K562 (cell line): ENCODE data around the gene DAP. TPM values are rescaled to one million over a fixed set of nuclear protein-coding genes. Genes with fewer than 3 reads are reported as not detected.

Source experiments
- AFF1 ChIP-seq, 2 experiments: fragments of 450-650 bp; IDR thresholded peaks; 2 replicates each; pipeline ENCODE4 v1.6.1; 2018; ENCODE audit warnings: mild to moderate bottlenecking in 2 of 2, low read depth in 1 of 2; ENCODE audit not compliant: partially characterized antibody in 2 of 2
- BCLAF1 ChIP-seq, 2 experiments: fragments of 450-650 bp in 1 of 2; IDR thresholded peaks; 2 replicates each; pipeline ENCODE4 v1.6.1; 2011 to 2017; ENCODE audit warnings: low read depth in 2 of 2, antibody characterized with exemption in 1 of 2, borderline replicate concordance in 1 of 2, low read length in 1 of 2, mild to moderate bottlenecking in 1 of 2, mixed read lengths in 1 of 2; ENCODE audit not compliant: control insufficient read depth in 1 of 2
- CC2D1A ChIP-seq: fragments of 450-650 bp; IDR thresholded peaks from 2 replicates; pipeline ENCODE4 v1.6.1; 2017; ENCODE audit warnings: mild to moderate bottlenecking
- HDAC1 ChIP-seq, 2 experiments: fragments of 450-650 bp; IDR thresholded peaks; 2 replicates each; pipeline ENCODE4 v1.6.1; 2016 to 2017; ENCODE audit warnings: inconsistent platforms in 1 of 2, mild to moderate bottlenecking in 1 of 2, moderate library complexity in 1 of 2
- HDAC2 ChIP-seq: fragments of 450-650 bp; IDR thresholded peaks from 2 replicates; pipeline ENCODE4 v1.6.1; 2016; ENCODE audit warnings: mild to moderate bottlenecking
- MCM3 ChIP-seq: fragments of 450-650 bp; IDR thresholded peaks from 2 replicates; pipeline ENCODE4 v1.6.1; 2016
- PCBP2 ChIP-seq: fragments of 200-400 bp; formaldehyde crosslinking; IDR thresholded peaks from 2 replicates; pipeline ENCODE4 v1.6.1; 2018; ENCODE audit warnings: low read length, low read depth, mild to moderate bottlenecking, moderate library complexity; ENCODE audit not compliant: poor library complexity, severe bottlenecking
- SUPT5H ChIP-seq: fragments of 450-650 bp; IDR thresholded peaks from 2 replicates; pipeline ENCODE4 v1.6.1; 2016
- ZNF318 ChIP-seq, 2 experiments: fragments of 450-650 bp; IDR thresholded peaks; 2 replicates each; pipeline ENCODE4 v1.6.1; 2016; ENCODE audit warnings: mild to moderate bottlenecking in 2 of 2, borderline replicate concordance in 1 of 2, low read depth in 1 of 2, moderate library complexity in 1 of 2
- polyA plus RNA-seq, 8 experiments: library from polyadenylated mRNA; depleted of rRNA in 4 of 8; stranded (reverse) in 5 of 8; unstranded in 3 of 8; fragments of >200 nt; fragmentation: Nextera tagmentation in 2 of 8; fragmentation: Illumina TruSeq in 1 of 8; extraction: Ambion mirVana in 2 of 8; extraction: Trizol in 1 of 8; gene quantifications; 2 replicates each; pipeline versions ENCODE4 v1.2.1 to v1.2.3, GENCODE V29; 2011 to 2014; ENCODE audit warnings: inconsistent platforms in 1 of 8, missing spikeins in 1 of 8
- total RNA-seq, 7 experiments: library from RNA; depleted of rRNA in 6 of 7; stranded (reverse); fragments of >200 nt in 6 of 7; fragmentation: Illumina TruSeq in 2 of 7; extraction: Trizol in 2 of 7; gene quantifications; 2 replicates each; pipeline versions ENCODE4 v1.2.1 to v1.2.3, GENCODE V29; 2011 to 2021; ENCODE audit warnings: low replicate concordance in 1 of 7

The DAP gene
- total and polyA plus RNA-seq, 9 of the 15 experiments (the other 6 are each of a cell fraction or from before 2014, with no cell fraction given) = 14.1 to 151 (median 34.5) TPM

GRCh38 chr5:10724781-10725507 is 36.1 kb downstream of the DAP start (continued):
- TF ChIP-seq ZNF318 (IDR thresholded peaks at IDR 0.05; ENCODE audit: borderline replicate concordance in 1 of 2, low read depth in 1 of 2) (no peak), BCLAF1 (IDR thresholded peaks at IDR 0.05; ENCODE audit: borderline replicate concordance in 1 of 2, control insufficient read depth in 1 of 2, low read depth in 2 of 2, low read length in 1 of 2) (no peak), CC2D1A (0 out of 2 replicates have a peak, but pooled peaks have one; percentile 32), HDAC2 (0 out of 2 replicates have a peak, but pooled peaks have one; percentile 56), SUPT5H (0 out of 2 replicates have a peak, but pooled peaks have one; percentile 24), MCM3 (no peak), PCBP2 (no peak), AFF1 (IDR thresholded peaks at IDR 0.05; ENCODE audit: low read depth in 1 of 2, partially characterized antibody in 2 of 2) (peak in 1 of 2 experiments; percentile 41), HDAC1 (IDR thresholded peaks at IDR 0.05) (peak in 1 of 2 experiments; percentile 36; a peak in 1 of 4 replicates)
